T-helper 1 cell treated with Interleukin-12 subunit alpha and Interleukin-12 subunit beta and Interleukin-4 antibody, amounts not matched to agents 30 μg/mL and 1 μg/mL, for 36 hours (primary cell): Measurements from ENCODE around the gene EMB.
"Not testable (repeated sequence)": the region's sequence is repeated elsewhere in the genome, so short reads cannot be mapped to it uniquely, and the experiment has no call there.

ENCODE experiments used
- H3K27ac Mint-ChIP-seq: one replicate; pipeline ENCODE4 v1.8.0; 2021; ENCODE audit warnings: mild to moderate bottlenecking, mixed read lengths
- H3K27me3 Mint-ChIP-seq: one replicate; pipeline ENCODE4 v1.8.0; 2021; ENCODE audit warnings: low read depth, mixed read lengths
- H3K36me3 Mint-ChIP-seq: one replicate; pipeline ENCODE4 v1.8.0; 2021; ENCODE audit warnings: low read depth, mixed read lengths
- H3K4me1 Mint-ChIP-seq: one replicate; pipeline ENCODE4 v1.8.0; 2021; ENCODE audit warnings: low read depth, mixed read lengths
- H3K4me3 Mint-ChIP-seq: one replicate; pipeline ENCODE4 v1.8.0; 2021; ENCODE audit warnings: mild to moderate bottlenecking, moderate library complexity, mixed read lengths
- H3K9me3 Mint-ChIP-seq: one replicate; pipeline ENCODE4 v1.8.0; 2021; ENCODE audit warnings: mixed read lengths

Gene EMB

GRCh38 chr5:50393925-50394609 is 47.0 kb downstream of the EMB start:
- H3K36me3 Mint-ChIP-seq: peaks cover 59% of the 10 kb centered on the region
- not testable (repeated sequence) for H3K27me3 Mint-ChIP-seq, H3K27ac Mint-ChIP-seq, H3K4me1 Mint-ChIP-seq, H3K4me3 Mint-ChIP-seq, H3K9me3 Mint-ChIP-seq

- not testable (repeated sequence) for H3K9me3 Mint-ChIP-seq, H3K27ac Mint-ChIP-seq, H3K27me3 Mint-ChIP-seq, H3K4me1 Mint-ChIP-seq, H3K4me3 Mint-ChIP-seq
- peaks cover 57% of the 10 kb centered on the region for H3K36me3 Mint-ChIP-seq
Observed at GRCh38 chr5:50392289-50392688, 48.8 kb downstream of the EMB start.

- H3K27ac Mint-ChIP-seq, H3K4me1 Mint-ChIP-seq, H3K27me3 Mint-ChIP-seq, H3K4me3 Mint-ChIP-seq, H3K9me3 Mint-ChIP-seq: not testable (repeated sequence)
- peaks cover 44% of the 10 kb centered on the region for H3K36me3 Mint-ChIP-seq
Observed at GRCh38 chr5:50384381-50384780, 56.7 kb downstream of the EMB start.

GRCh38 chr5:50376696-50377095 is 64.4 kb downstream of the EMB start:
- not testable (repeated sequence) for H3K4me3 Mint-ChIP-seq, H3K27ac Mint-ChIP-seq, H3K27me3 Mint-ChIP-seq, H3K4me1 Mint-ChIP-seq
- Mint-ChIP-seq H3K9me3 (peaks cover 19% of the 10 kb centered on the region), H3K36me3 (peaks cover 48% of the 10 kb centered on the region)

GRCh38 chr5:50369287-50370033 is 71.6 kb downstream of the EMB start:
- Mint-ChIP-seq H3K36me3 (peaks cover 32% of the 10 kb centered on the region), H3K9me3 (peaks cover 28% of the 10 kb centered on the region), H3K4me1 (peaks cover 12% of the 10 kb centered on the region)
- not testable (repeated sequence) for H3K27me3 Mint-ChIP-seq, H3K27ac Mint-ChIP-seq, H3K4me3 Mint-ChIP-seq

GRCh38 chr5:50365426-50366251 is 75.4 kb downstream of the EMB start:
- Mint-ChIP-seq H3K36me3 (peaks cover 32% of the 10 kb centered on the region), H3K4me3 (no peak overlapping the region), H3K27me3 (no peaks in the 10 kb centered on the region), H3K9me3 (peaks cover 22% of the 10 kb centered on the region), H3K4me1 (peaks cover 28% of the 10 kb centered on the region), H3K27ac (no peak overlapping the region)

GRCh38 chr5:50364535-50365309 is 76.4 kb downstream of the EMB start:
- Mint-ChIP-seq H3K36me3 (peaks cover 25% of the 10 kb centered on the region), H3K9me3 (peaks cover 17% of the 10 kb centered on the region), H3K4me1 (peaks cover 24% of the 10 kb centered on the region)
- H3K4me3 Mint-ChIP-seq, H3K27ac Mint-ChIP-seq, H3K27me3 Mint-ChIP-seq: not testable (repeated sequence)

- no peak overlapping the region for H3K27ac Mint-ChIP-seq
- no peaks in the 10 kb centered on the region for H3K27me3 Mint-ChIP-seq
- peaks cover 11% of the 10 kb centered on the region for H3K9me3 Mint-ChIP-seq
- H3K36me3 Mint-ChIP-seq: peaks cover 16% of the 10 kb centered on the region
- no peak overlapping the region for H3K4me3 Mint-ChIP-seq
- peaks cover 14% of the 10 kb centered on the region for H3K4me1 Mint-ChIP-seq
Observed at GRCh38 chr5:50359187-50359586, 81.9 kb downstream of the EMB start.

GRCh38 chr5:50352382-50352781 is 88.7 kb downstream of the EMB start:
- Mint-ChIP-seq H3K4me1 (peaks cover 1% of the 10 kb centered on the region), H3K27ac (no peak overlapping the region), H3K36me3 (no peaks in the 10 kb centered on the region), H3K4me3 (no peak overlapping the region), H3K9me3 (peaks cover under 1% of the 10 kb centered on the region), H3K27me3 (no peaks in the 10 kb centered on the region)
